HG03066 (cell line): ENCODE data around the gene LRCH4.
"Not testable (repeated sequence)": the region's sequence is repeated elsewhere in the genome, so short reads cannot be mapped to it uniquely, and the experiment has no call there.

Experiments
- ATAC-seq: cut with Tn5 transposase; IDR thresholded peaks from one replicate; pipeline ENCODE4 v1.9.1; 2021; ENCODE audit warnings: low read depth; ENCODE audit not compliant: unreplicated experiment

LRCH4 gene

DNA sequence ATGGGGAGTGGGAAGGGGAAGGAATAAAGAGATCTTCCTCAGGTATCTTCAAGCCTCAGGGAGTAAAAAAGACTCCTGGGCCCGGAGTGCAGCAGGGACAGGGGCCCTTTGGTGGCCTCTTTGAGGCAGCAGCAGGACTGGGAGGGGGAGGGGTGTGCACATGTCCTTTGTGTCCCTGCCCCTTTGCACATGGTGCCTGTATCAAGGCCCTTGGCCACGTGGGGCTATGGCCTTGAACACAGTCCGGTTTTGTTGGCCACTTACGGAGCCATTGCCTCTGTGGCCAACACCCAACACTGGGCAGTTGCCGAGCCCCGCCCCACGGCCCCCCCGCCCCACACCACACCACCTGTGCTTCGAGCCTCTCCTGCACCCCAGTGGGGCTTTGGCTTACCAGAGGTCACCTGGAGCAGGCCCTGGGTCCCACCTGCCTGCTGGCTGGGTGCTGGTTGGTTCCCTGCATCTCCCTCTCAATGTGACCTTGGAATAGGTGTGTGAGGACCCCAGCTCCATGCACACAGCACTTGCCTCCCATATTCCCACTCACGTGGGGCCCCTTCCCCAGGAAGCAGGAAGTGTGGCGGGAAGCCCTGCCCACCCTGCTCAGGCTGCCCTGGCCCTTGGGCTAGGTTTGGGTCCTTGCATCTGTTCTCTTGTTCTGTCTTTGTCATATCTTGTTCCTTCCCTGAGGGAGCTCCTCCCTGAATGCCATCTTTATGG, 17.6 kb downstream of the LRCH4 start:
- no peak for ATAC-seq

DNA sequence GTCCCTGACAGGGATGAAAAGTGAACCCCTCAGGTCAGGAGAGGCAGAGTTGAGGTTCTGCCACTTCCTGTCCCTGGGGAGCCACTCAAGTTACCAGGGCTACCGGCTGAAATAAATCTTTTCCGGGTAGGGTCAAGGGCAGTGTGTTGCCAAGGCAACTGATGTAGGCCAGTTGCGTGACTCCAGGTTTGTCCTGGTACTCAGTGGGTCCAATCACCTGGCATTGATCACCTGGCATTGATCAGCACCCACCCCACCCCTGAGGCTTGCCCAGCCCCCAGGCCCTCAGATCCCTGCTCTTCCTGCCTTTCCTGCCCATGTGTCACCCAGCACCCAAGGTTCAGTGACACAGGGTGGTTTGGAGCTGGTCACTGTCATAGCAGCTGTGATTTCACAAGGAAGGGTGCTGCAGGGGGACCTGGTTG, 18.2 kb downstream of the LRCH4 start:
- no peak for ATAC-seq

DNA sequence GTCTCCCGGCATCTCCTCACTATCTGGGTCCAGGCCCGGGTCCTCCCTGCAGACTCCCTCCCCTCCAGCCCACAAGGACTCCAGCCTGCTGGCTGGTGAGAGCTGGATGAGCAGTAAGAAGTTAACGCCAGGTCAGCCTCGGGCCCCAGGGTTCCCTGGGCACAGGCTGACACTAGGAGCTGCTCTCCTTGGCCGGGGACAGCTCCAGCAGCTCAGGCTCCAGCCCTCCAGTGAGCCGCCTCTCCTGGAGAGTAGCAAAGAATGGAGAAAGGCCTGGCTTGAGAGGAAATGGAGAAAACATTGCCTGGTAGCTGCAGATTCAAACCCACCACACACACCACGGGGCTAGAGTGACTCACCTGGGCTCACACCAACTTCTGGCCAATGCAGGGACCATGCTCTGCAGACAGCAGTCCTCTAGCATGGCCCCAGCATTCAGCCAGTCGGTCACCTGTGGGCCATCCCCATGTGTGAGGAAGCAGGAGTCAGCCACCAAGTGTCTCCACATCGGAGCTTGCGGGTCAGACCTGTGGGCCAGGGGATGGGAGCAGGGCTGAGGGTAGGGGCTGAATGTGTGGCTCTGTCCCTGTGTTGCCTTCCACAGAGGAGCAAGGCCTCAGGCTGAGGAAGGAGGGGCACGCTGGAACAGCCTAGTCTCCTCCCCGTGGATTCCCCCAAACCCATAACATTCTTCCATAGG, 18.7 kb downstream of the LRCH4 start:
- no peak for ATAC-seq

- ATAC-seq, result no peak
These were observed 19.9 kb downstream of the LRCH4 start for GRCh38 chr7:100566018-100566531.

DNA sequence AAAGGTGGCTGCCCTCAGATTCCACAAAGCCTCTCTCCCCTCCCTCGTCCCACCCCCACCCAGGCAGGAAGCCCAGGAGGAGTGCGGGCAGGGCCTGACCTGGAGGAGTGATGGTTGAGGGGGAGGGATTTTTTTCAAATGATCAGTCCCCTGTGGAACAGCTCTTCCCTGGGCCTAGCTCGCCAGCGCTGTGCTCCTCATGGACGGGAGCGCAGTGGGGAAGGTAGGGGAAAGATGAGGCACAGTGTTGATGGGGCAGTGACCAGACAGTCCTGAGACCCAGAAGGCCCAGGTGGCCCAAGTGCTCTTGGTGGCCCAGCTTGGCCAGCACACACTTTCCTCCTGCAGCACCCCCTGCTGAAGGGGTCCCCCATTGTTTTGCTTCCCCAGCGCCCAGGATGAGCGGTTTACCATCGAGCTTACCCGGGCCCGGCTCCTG, 20.8 kb downstream of the LRCH4 start:
- no peak for ATAC-seq

DNA sequence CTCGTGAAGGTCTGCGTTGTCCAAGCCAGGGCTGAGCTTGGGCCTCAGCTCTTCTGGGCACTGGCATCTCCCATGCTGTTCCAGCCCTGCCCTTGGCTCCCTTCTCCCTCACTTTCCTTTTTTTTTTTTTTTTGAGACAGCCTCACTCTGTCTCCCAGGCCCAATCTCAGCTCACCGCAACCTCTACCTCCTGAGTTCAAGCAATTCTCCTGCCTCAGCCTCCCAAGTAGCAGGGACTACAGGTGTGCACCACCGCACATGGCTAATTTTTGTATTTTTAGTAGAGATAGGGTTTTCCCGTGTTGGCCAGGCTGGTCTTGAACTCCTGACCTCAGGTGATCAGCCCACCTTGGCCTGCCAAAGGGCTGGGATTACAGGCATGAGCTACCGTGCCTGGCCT, 21.5 kb downstream of the LRCH4 start:
- ATAC-seq, result not testable (repeated sequence)

DNA sequence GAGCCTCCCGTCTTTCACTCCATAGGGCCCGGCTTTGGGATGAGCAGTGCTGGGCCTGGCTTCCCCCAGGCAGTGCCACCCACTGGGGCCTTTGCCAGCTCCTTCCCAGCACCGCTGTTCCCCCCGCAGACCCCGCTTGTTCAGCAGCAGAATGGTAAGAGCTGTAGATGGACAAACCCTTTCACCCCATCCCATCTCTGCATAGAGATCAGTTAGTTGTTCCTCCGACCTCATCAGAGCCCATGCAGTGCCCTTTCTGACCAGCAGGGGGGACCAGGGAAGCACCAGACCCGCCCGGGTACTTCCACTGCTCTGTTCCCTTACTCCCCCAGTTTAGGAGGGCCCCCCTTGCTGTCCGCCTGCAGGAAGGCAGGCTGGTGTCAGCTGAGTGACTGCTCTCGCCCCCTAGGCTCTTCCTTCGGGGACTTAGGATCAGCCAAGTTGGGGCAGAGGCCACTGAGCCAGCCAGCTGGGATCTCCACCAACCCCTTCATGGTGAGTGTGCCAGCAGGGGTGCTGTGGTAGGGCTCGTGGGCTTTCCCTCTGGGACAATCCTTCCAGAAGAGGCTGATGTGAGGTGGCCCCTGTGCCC, 22.0 kb downstream of the LRCH4 start:
- no peak for ATAC-seq

DNA sequence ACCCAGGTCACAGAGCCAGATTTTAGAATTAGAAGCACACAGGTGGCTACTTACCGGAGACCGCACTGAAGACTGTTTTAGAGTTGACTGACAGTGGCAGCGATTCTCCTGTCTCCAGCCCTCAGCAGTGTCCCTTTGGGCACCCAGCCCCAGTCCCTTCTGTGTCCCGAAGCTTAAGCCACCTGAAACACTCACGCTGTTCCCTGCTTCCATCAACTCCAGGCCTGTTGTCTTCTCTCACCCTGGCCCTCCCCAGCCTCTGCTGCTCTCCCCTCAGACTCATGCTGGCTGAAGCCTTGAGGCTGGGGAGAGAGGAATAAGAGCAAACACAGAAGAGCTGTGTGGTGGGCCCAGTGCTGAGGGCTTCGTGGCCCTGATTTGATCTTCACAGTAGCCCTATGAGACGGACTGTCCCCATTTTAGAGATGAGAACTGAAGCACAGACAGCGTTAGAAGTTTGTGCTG, 22.8 kb downstream of the LRCH4 start:
- ATAC-seq, result no peak

- no peak for ATAC-seq
These were observed 23.5 kb downstream of the LRCH4 start for GRCh38 chr7:100562195-100563099.

- ATAC-seq, result no peak
These were observed 24.3 kb downstream of the LRCH4 start for GRCh38 chr7:100561491-100562194.

GRCh38 chr7:100559127-100559526, 26.8 kb downstream of the LRCH4 start:
- no peak for ATAC-seq

DNA sequence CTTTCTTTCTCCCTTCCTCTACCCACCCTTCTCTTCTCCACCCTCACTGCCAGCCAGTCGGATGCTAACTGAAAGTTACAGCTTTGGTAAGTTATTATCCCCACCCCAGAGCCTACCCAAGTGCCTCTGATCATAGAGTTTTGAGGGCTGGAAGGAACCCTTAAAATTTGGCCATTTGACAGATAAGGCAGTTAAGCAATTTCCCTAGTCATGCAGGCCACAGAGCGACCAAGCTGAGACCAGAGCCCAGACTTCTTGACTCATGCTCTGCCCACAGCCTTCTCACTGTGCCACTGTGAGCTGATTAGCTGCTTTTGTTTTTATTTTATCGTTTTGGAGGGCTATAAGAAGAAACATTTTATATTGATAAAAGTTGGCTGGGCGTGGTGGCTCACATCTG, 29.4 kb downstream of the LRCH4 start:
- no peak for ATAC-seq

DNA sequence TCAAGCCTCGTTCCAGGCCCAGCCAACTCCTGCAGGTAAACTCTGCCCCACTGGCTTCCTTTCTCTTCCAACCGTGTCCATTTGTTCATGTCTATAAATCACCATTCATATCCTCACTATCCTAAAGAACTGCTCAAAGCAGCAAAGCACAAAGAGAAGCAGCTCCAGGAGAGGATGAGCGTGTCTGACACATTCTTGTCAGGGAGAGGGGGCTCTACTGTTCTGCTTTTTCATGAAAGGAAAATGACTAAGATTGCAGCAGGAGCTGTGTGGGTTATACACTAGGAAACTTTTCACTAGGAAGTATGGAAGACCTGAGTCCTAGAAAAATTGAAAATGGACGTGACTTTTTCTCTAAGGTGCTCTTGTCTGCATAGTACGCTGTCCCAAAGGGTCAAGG, 30.2 kb downstream of the LRCH4 start:
- no peak for ATAC-seq

DNA sequence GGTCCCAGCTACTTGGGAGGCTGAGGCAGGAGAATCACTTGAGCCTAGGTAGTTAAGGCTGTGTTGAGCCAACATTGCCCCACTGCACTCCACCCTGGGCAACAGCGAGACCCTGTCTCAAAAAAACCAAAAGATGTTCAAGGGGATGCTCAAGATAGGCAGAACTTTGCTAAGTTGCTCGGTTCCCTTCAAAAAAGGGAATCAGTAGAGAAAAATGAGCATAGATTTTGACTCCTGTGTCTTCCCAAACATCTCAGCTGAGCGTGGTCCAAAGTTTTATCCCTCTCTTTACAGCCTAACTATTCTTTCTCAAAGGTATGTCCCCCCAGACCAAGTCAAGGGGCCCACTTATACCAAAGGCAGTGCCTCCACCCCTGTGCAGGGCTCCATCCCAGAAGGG, 32.9 kb downstream of the LRCH4 start:
- ATAC-seq, result no peak

GRCh38 chr7:100552532-100552931, 33.4 kb downstream of the LRCH4 start:
- no peak for ATAC-seq

DNA sequence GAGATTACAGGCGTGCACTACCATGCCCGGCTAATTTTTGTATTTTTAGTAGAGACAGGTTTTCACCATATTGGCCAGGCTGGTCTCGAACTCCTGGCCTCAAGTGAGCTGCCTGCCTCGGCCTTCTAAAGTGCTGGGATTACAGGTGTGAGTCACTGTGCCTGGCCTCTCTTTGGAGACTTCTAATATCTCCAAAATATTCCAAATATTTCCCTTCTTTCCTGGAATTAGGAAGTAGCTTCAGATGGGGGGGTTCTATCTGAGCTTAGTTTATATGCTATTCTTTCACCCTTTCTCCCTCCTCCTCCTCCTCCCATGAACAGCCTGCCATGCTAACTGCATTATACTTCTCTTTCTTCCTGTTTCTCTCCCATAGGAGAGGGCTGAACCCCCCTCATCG, 37.5 kb downstream of the LRCH4 start:
- not testable (repeated sequence) for ATAC-seq

DNA sequence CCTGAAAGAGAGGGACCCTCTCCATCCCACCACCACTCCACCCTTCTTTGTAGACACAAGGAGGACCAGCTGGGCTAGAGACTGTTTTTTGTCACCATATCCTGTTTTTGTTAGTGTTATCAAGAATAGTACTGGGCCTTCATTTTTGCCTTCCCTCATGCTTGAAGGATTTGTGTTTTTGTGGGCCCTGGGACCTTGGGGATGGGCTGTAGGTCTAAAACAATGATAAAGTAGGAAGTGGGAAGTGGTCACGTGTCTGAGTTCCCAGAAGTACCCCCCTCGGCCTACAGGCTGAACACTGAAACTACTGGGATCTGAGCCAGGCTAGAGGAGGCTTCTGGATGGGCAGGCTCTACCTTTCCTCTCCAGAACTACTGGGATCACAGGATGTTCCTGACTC, 38.1 kb downstream of the LRCH4 start:
- ATAC-seq, result no peak

DNA sequence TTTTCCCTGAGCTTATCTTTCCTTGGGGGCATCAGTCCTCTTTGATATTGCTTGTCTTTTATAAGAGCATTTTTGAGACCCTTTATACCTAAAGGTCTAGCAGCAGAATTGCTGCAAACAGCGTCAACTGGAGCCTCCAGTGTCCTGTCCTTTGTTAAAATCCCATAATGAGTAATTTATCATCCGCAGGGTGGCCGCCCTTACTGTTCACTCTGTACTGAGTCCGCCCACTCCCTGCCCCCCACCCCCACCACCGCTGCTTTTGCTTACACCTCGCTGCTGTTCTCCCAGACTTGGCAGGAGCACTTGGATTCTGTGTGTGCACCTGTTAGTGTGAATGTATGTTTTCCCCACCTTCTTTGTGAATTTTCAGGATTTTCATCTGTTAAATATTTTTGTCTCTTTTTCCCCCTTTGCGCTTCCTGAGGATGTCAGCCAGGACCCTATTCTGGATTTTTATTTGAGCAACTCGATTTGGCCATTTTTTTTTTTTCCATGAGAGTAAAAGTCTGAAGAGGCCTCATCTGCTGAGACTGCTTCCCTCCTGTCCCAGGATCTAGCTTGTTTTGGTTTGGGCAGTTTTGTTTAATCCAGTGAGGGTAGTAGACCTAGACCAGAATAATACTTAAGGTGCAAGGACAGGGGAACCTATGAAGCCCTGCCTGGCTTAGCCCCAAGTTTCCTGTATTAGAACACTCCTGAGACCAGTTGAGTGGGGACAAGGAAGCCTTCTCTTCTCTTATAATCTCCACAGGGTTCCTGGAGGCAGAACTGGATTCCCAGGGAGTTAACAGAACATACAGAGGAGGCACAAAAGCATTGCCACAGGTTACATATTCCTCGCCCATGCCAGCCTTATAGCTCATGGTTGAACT, 38.8 kb downstream of the LRCH4 start:
- ATAC-seq, result no peak
